H54 (cell line): ENCODE measurements around the gene SDK1.
A peak's percentile ranks its signal among the peaks of the same experiment; 100 is the strongest.

Source experiments
- DNase-seq: peaks from one replicate; pipeline ENCODE4 v3.0.0; 2011; ENCODE audit warnings: low spot score, mixed read lengths; ENCODE audit not compliant: insufficient read length
- FAIRE-seq: peaks from 3 replicates; lab custom pipeline; 2011; peaks lifted over from hg19 to GRCh38; lab: Jason Lieb, UNC
- POLR2A ChIP-seq: IDR thresholded peaks from 2 replicates; pipeline ENCODE4 v1.6.1; 2011; ENCODE audit warnings: low read depth, mild to moderate bottlenecking, low read length

Gene SDK1

GRCh38 chr7:3429981-3430380 is 128.9 kb downstream of the SDK1 start:
- no peak for TF ChIP-seq POLR2A
- FAIRE-seq (no peak), DNase-seq (no peak)

GRCh38 chr7:3430588-3430987 is 129.5 kb downstream of the SDK1 start:
- no peak for TF ChIP-seq POLR2A
- FAIRE-seq (no peak), DNase-seq (no peak)

GRCh38 chr7:3431306-3431705 is 130.3 kb downstream of the SDK1 start:
- TF ChIP-seq POLR2A, result no peak
- FAIRE-seq (no peak), DNase-seq (no peak)

- DNase-seq, result no peak
- no peak for TF ChIP-seq POLR2A
- no peak for FAIRE-seq
Measured at GRCh38 chr7:3432911-3433310, 131.9 kb downstream of the SDK1 start.

GRCh38 chr7:3434611-3435010 is 133.6 kb downstream of the SDK1 start:
- DNase-seq, result no peak
- no peak for FAIRE-seq
- no peak for TF ChIP-seq POLR2A

- DNase-seq, result no peak
- no peak for TF ChIP-seq POLR2A
- no peak for FAIRE-seq
Measured at GRCh38 chr7:3436112-3436511, 135.1 kb downstream of the SDK1 start.

- no peak for TF ChIP-seq POLR2A
- DNase-seq (peak; percentile 57), FAIRE-seq (peak; percentile 78)
Measured at GRCh38 chr7:3436746-3437145, 135.7 kb downstream of the SDK1 start.

- DNase-seq (no peak), FAIRE-seq (no peak)
- TF ChIP-seq POLR2A, result no peak
Measured at GRCh38 chr7:3437467-3437866, 136.4 kb downstream of the SDK1 start.

- FAIRE-seq (peak; percentile 48), DNase-seq (no peak)
- no peak for TF ChIP-seq POLR2A
Measured at GRCh38 chr7:3438352-3438751, 137.3 kb downstream of the SDK1 start.

GRCh38 chr7:3439333-3440030 is 138.4 kb downstream of the SDK1 start:
- DNase-seq (peak; percentile 58), FAIRE-seq (peak; percentile 96)
- TF ChIP-seq POLR2A, result no peak

GRCh38 chr7:3440509-3440908 is 139.5 kb downstream of the SDK1 start:
- DNase-seq (no peak), FAIRE-seq (no peak)
- TF ChIP-seq POLR2A, result no peak

- no peak for TF ChIP-seq POLR2A
- no peak for DNase-seq
- no peak for FAIRE-seq
Measured at GRCh38 chr7:3443716-3444115, 142.7 kb downstream of the SDK1 start.

GRCh38 chr7:3446786-3447185 is 145.7 kb downstream of the SDK1 start:
- TF ChIP-seq POLR2A, result no peak
- FAIRE-seq, result peak; percentile 30
- DNase-seq, result no peak

- DNase-seq (no peak), FAIRE-seq (no peak)
- TF ChIP-seq POLR2A, result no peak
Measured at GRCh38 chr7:3451701-3452100, 150.6 kb downstream of the SDK1 start.

- FAIRE-seq, result no peak
- no peak for DNase-seq
- TF ChIP-seq POLR2A, result no peak
Measured at GRCh38 chr7:3453398-3453797, 152.3 kb downstream of the SDK1 start.
